Subcutaneous abdominal adipose tissue (tissue), 5 donors: ENCODE data around the gene CHAF1A.

Experiments
- H3K27ac ChIP-seq: one replicate; pipeline ENCODE4 v1.7.0; 2013; ENCODE audit warnings: low read depth, mild to moderate bottlenecking, inconsistent platforms, low read length, moderate library complexity
- H3K27me3 ChIP-seq, 5 donors: one replicate each; pipeline ENCODE4 v1.7.0; 2013; ENCODE audit warnings: low read length in 5 of 5, inconsistent platforms in 1 of 5; ENCODE audit not compliant: control insufficient read depth in 5 of 5, insufficient read depth in 4 of 5
- H3K36me3 ChIP-seq, 5 donors: one replicate each; pipeline ENCODE4 v1.7.0; 2013; ENCODE audit warnings: low read length in 5 of 5; ENCODE audit not compliant: control insufficient read depth in 5 of 5, insufficient read depth in 5 of 5
- H3K4me1 ChIP-seq, 5 donors: one replicate each; pipeline ENCODE4 v1.7.0; 2013; ENCODE audit warnings: low read length in 5 of 5, mild to moderate bottlenecking in 3 of 5, moderate library complexity in 1 of 5; ENCODE audit not compliant: control insufficient read depth in 5 of 5, insufficient read depth in 5 of 5
- H3K4me3 ChIP-seq, 5 donors: one replicate each; pipeline ENCODE4 v1.7.0; 2013; ENCODE audit warnings: low read length in 5 of 5, low read depth in 1 of 5
- H3K9ac ChIP-seq, 5 donors: one replicate each; pipeline ENCODE4 v1.7.0; 2013; ENCODE audit warnings: low read length in 5 of 5, mild to moderate bottlenecking in 4 of 5, moderate library complexity in 3 of 5
- H3K9me3 ChIP-seq, 5 donors: one replicate each; pipeline ENCODE4 v1.7.0; 2013; ENCODE audit warnings: low read length in 5 of 5; ENCODE audit not compliant: control insufficient read depth in 5 of 5
- donor health status: healthy.
- donor health status: healthy.
- donor health status: healthy.
- donor health status: healthy.
- donor health status: healthy.

CHAF1A gene

GRCh38 chr19:4402171-4403004, at the start of gene CHAF1A:
Gene CHAF1A (plus strand): TSS chr19:4402640. CDS start chr19:4402763, 123 bp downstream.
- Histone ChIP-seq H3K4me1 (peaks cover 7 to 60% (median 48%) of the 10 kb centered on the region in 5 donors), H3K36me3 (peaks cover 0 to 6% (median 0%) of the 10 kb centered on the region in 5 donors), H3K9ac (peak within 1 kb of the TSS; percentile 68 to 87 (median 84)), H3K9me3 (no peaks in the 10 kb centered on the region), H3K4me3 (peak within 1 kb of the TSS; percentile 70 to 86 (median 75)), H3K27ac (peak within 1 kb of the TSS; percentile 95), H3K27me3 (no peaks in the 10 kb centered on the region)

GRCh38 chr19:4352701-4353121, 49.7 kb upstream of the CHAF1A start:
- Histone ChIP-seq H3K27ac (no peak overlapping the region), H3K9ac (no peak overlapping the region), H3K4me1 (no peaks in the 10 kb centered on the region), H3K4me3 (no peak overlapping the region), H3K36me3 (peaks cover 0 to 14% (median 7%) of the 10 kb centered on the region in 5 donors), H3K27me3 (no peaks in the 10 kb centered on the region), H3K9me3 (no peaks in the 10 kb centered on the region)

GRCh38 chr19:4354282-4354681, 48.2 kb upstream of the CHAF1A start:
- Histone ChIP-seq H3K9me3 (no peaks in the 10 kb centered on the region), H3K4me3 (no peak overlapping the region), H3K36me3 (peaks cover 0 to 29% (median 16%) of the 10 kb centered on the region in 5 donors), H3K27me3 (no peaks in the 10 kb centered on the region), H3K27ac (no peak overlapping the region), H3K9ac (no peak overlapping the region), H3K4me1 (no peaks in the 10 kb centered on the region)

GRCh38 chr19:4354897-4355296, 47.5 kb upstream of the CHAF1A start:
- peaks cover 0 to 36% (median 22%) of the 10 kb centered on the region in 5 donors for H3K36me3 ChIP-seq
- H3K27me3 ChIP-seq, result no peaks in the 10 kb centered on the region
- H3K27ac ChIP-seq, result no peak overlapping the region
- no peak overlapping the region for H3K9ac ChIP-seq
- H3K9me3 ChIP-seq, result no peaks in the 10 kb centered on the region
- H3K4me1 ChIP-seq, result no peaks in the 10 kb centered on the region
- no peak overlapping the region for H3K4me3 ChIP-seq

- Histone ChIP-seq H3K9ac (no peak overlapping the region), H3K36me3 (peaks cover 0 to 59% (median 44%) of the 10 kb centered on the region in 5 donors), H3K27ac (no peak overlapping the region)
Observed at GRCh38 chr19:4357095-4357797, 45.2 kb upstream of the CHAF1A start.

GRCh38 chr19:4357921-4358326, 44.5 kb upstream of the CHAF1A start:
- Histone ChIP-seq H3K36me3 (peaks cover 0 to 66% (median 51%) of the 10 kb centered on the region in 5 donors), H3K27ac (no peak overlapping the region), H3K4me1 (no peaks in the 10 kb centered on the region), H3K9me3 (no peaks in the 10 kb centered on the region), H3K9ac (no peak overlapping the region), H3K27me3 (no peaks in the 10 kb centered on the region), H3K4me3 (no peak overlapping the region)

More at GRCh38 chr19:4357095-4357797, 45.2 kb upstream of the CHAF1A start:
- H3K27me3 ChIP-seq, result no peaks in the 10 kb centered on the region
- H3K4me1 ChIP-seq, result no peaks in the 10 kb centered on the region
- H3K9me3 ChIP-seq, result no peaks in the 10 kb centered on the region
- no peak overlapping the region for H3K4me3 ChIP-seq

GRCh38 chr19:4358709-4359626, 43.5 kb upstream of the CHAF1A start:
- Histone ChIP-seq H3K4me1 (no peaks in the 10 kb centered on the region), H3K9ac (no peak overlapping the region), H3K27me3 (no peaks in the 10 kb centered on the region), H3K36me3 (peaks cover 0 to 73% (median 61%) of the 10 kb centered on the region in 5 donors), H3K9me3 (no peaks in the 10 kb centered on the region), H3K4me3 (no peak overlapping the region), H3K27ac (no peak overlapping the region)

GRCh38 chr19:4359627-4360000, 42.8 kb upstream of the CHAF1A start:
- Histone ChIP-seq H3K27me3 (no peaks in the 10 kb centered on the region), H3K4me1 (no peaks in the 10 kb centered on the region), H3K27ac (no peak overlapping the region), H3K9ac (no peak overlapping the region), H3K4me3 (no peak overlapping the region), H3K9me3 (no peaks in the 10 kb centered on the region), H3K36me3 (peaks cover 0 to 72% (median 61%) of the 10 kb centered on the region in 5 donors)

- no peaks in the 10 kb centered on the region for H3K4me1 ChIP-seq
- no peak overlapping the region for H3K4me3 ChIP-seq
- H3K27me3 ChIP-seq, result no peaks in the 10 kb centered on the region
- H3K9me3 ChIP-seq, result no peaks in the 10 kb centered on the region
- H3K36me3 ChIP-seq, result peaks cover 0 to 75% (median 64%) of the 10 kb centered on the region in 5 donors
- no peak overlapping the region for H3K27ac ChIP-seq
- H3K9ac ChIP-seq, result no peak overlapping the region
Observed at GRCh38 chr19:4360081-4360569, 42.3 kb upstream of the CHAF1A start.
